ENCODE data around the gene TRIP11. TPM values are rescaled to one million over a fixed set of nuclear protein-coding genes. Genes with fewer than 3 reads are reported as not detected.

Gene TRIP11
- total RNA-seq, 5 donors from 2014 or later (not counting 1 experiment from before 2014, with no cell fraction given), result 52.7 to 58.3 (median 54.8) TPM

DNA sequence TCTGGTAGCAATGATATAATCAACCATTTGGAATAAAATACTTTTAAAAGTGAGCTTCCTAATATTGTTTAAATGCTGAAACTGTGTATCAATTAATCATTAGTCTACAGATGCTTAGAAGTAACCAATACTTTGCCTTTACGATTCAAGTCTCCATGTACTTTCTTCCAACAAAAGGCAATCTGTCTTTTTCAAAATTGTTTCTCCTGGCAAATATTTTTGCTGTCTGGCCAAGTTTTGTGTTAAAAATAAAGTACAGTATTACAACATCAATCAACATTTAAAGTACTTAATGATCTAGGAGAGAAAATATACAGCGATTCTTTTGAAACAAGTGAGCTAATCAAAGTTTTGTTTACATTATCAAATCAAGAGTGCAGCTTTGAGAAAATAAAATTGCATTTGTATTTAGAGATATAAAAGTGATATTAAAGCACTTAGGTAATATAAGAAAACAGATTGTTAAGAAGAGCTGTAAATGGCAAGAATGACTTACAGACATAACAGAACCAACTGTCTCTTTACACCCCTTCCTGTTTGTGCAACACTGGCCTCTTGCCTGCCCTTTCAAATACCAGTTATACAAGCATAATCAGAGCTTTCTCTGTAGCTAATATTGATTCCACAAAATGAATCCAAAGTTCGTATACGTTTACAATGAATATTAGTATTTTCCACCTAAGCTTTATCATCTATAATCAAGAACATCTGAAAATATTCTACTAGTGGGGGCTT, 54.2 kb downstream of the TRIP11 start:
- no peak for DNase-seq
- no peaks in the 10 kb centered on the region for H3K9me3 ChIP-seq
- WGBS (ENCODE audit: insufficient coverage), result no CpG with 5 or more reads among the region's 4 CpGs
- H3K27ac ChIP-seq (ENCODE audit: low read length), result no peak overlapping the region
- no peaks in the 10 kb centered on the region for H3K27me3 Mint-ChIP-seq
- H3K27me3 ChIP-seq (replicated peaks in 1 of 2; ENCODE audit: control insufficient read depth in 2 of 2, extremely low read depth in 1 of 2, insufficient read depth in 2 of 2, low read length in 1 of 2), result no peaks in the 10 kb centered on the region
- no peaks in the 10 kb centered on the region for H3K9me3 Mint-ChIP-seq
- peaks cover 0 to 64% of the 10 kb centered on the region in 2 donors for H3K36me3 ChIP-seq (ENCODE audit: control insufficient read depth in 2 of 2, extremely low read depth in 1 of 2, insufficient read depth in 1 of 2, low read length in 1 of 2)
- H3K4me3 Mint-ChIP-seq, result no peak overlapping the region
- H3K4me1 Mint-ChIP-seq, result peaks cover 5 to 19% (median 13%) of the 10 kb centered on the region in 3 donors
- H3K4me1 ChIP-seq (ENCODE audit: control insufficient read depth in 1 of 2, extremely low read depth in 1 of 2, insufficient read depth in 2 of 2, low read length in 2 of 2), result no peaks in the 10 kb centered on the region
- no peak overlapping the region for H3K4me3 ChIP-seq (ENCODE audit: control insufficient read depth in 1 of 2, extremely low read depth in 1 of 2, low read length in 1 of 2)
- no peak for ATAC-seq (replicated peaks in 1 of 4)
- peaks cover 63% of the 10 kb centered on the region for H3K36me3 Mint-ChIP-seq
- POLR2A ChIA-PET, result interaction anchor here (0.5 to 0.7 kb wide), 4 partner anchors 87 to 1598 kb away, joined by 3 to 5 read pairs (median 3); no protein-coding TSS in a partner anchor
- no peak overlapping the region for H3K27ac Mint-ChIP-seq
- CTCF ChIA-PET, result interaction anchor here in 1 of 2 donors (0.6 to 1.1 kb wide), 4 partner anchors 10 to 92 kb away, joined by 3 to 6 read pairs (median 4); no protein-coding TSS in a partner anchor

DNA sequence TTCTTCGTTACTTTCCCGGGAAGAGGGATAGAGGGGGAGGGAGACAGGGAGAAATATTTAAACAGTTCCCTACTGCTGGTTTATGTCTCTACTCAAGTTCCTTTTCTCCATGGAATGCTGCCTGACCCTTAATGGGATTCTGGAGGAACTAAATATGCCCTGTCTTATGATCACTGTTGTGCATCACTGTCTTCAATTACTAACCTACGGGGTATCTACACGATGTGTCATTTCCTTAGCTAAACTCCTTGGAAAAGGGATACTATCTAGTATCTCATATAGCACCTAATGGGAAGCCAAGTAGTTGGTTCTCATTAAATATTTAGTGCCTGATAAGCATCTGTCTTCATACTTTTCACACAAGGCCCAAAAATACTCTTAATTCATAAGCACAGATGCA, 54.9 kb downstream of the TRIP11 start:
- no peaks in the 10 kb centered on the region for H3K4me1 ChIP-seq (ENCODE audit: control insufficient read depth in 1 of 2, extremely low read depth in 1 of 2, insufficient read depth in 2 of 2, low read length in 2 of 2)
- DNase-seq (no peak), ATAC-seq (replicated peaks in 1 of 4) (no peak)
- Mint-ChIP-seq H3K9me3 (no peaks in the 10 kb centered on the region), H3K36me3 (peaks cover 68% of the 10 kb centered on the region), H3K27ac (no peak overlapping the region), H3K27me3 (no peaks in the 10 kb centered on the region), H3K4me3 (no peak overlapping the region), H3K4me1 (peaks cover 10 to 24% (median 18%) of the 10 kb centered on the region in 3 donors)
- H3K27ac ChIP-seq (ENCODE audit: low read length), result no peak overlapping the region
- peaks cover 0 to 59% of the 10 kb centered on the region in 2 donors for H3K36me3 ChIP-seq (ENCODE audit: control insufficient read depth in 2 of 2, extremely low read depth in 1 of 2, insufficient read depth in 1 of 2, low read length in 1 of 2)
- no peaks in the 10 kb centered on the region for H3K9me3 ChIP-seq
- H3K27me3 ChIP-seq (replicated peaks in 1 of 2; ENCODE audit: control insufficient read depth in 2 of 2, extremely low read depth in 1 of 2, insufficient read depth in 2 of 2, low read length in 1 of 2), result no peaks in the 10 kb centered on the region
- no CpG with 5 or more reads among the region's 4 CpGs for WGBS (ENCODE audit: insufficient coverage)
- H3K4me3 ChIP-seq (ENCODE audit: control insufficient read depth in 1 of 2, extremely low read depth in 1 of 2, low read length in 1 of 2), result no peak overlapping the region
- POLR2A ChIA-PET, result interaction anchor here in 1 of 2 donors (0.5 kb wide), 1 partner anchor 413 kb away, joined by 4 read pairs; no protein-coding TSS in a partner anchor
- CTCF ChIA-PET, result interaction anchor here in 1 of 2 donors (0.6 to 1.1 kb wide), 3 partner anchors 12 to 91 kb away, joined by 3 to 6 read pairs (median 5); no protein-coding TSS in a partner anchor

DNA sequence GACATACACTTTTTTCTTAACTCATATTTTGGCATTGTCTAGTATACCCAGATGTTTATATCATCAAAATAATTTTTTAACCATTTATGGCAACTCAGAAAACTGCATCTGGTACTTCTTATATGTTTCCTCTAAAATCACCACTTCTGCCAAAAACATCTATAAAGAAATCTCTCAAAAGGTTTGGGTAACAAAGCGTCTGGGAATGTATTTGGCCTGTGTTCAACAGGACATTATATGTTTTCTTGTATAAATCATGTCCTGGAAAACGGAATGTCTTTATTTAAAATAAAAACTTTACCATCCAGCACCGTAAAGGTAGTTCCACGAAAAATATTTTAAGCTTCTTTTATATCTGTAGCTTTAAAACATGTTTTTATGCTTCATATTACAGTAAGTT, 56.3 kb downstream of the TRIP11 start:
- H3K9me3 ChIP-seq, result no peaks in the 10 kb centered on the region
- CTCF ChIA-PET, result no interaction called here

DNA sequence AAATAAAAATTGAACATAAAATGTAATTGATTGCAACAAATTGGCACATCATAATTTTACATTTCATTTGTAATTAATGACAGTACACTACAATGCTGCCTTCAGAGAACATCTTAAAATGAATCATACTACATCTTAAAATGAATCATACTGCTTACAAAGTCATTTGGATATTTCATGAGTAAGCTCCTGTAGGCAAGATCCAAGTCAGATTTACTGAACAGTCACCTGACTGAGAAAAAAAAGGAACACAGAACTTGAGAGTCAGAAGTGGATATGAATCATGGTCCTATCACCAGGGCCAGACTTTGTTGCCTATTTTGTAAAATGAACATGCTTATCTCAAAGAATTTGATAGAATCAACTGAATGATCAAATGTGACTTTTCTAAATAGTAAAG, 59.7 kb downstream of the TRIP11 start:
- ChIA-PET CTCF (interaction anchor here in 1 of 2 donors (0.6 kb wide), 1 partner anchor 626 kb away, joined by 3 read pairs; no protein-coding TSS in a partner anchor), POLR2A (no interaction called here)
- DNase-seq, result no peak
- Histone ChIP-seq H3K27ac (ENCODE audit: low read length) (no peak overlapping the region), H3K36me3 (ENCODE audit: control insufficient read depth in 2 of 2, extremely low read depth in 1 of 2, insufficient read depth in 1 of 2, low read length in 1 of 2) (peaks cover 0 to 43% of the 10 kb centered on the region in 2 donors), H3K9me3 (no peaks in the 10 kb centered on the region), H3K4me3 (ENCODE audit: control insufficient read depth in 1 of 2, extremely low read depth in 1 of 2, low read length in 1 of 2) (no peak overlapping the region), H3K27me3 (replicated peaks in 1 of 2; ENCODE audit: control insufficient read depth in 2 of 2, extremely low read depth in 1 of 2, insufficient read depth in 2 of 2, low read length in 1 of 2) (no peaks in the 10 kb centered on the region), H3K4me1 (ENCODE audit: control insufficient read depth in 1 of 2, extremely low read depth in 1 of 2, insufficient read depth in 2 of 2, low read length in 2 of 2) (no peaks in the 10 kb centered on the region)
- H3K27me3 Mint-ChIP-seq, result no peaks in the 10 kb centered on the region
- peak overlapping the region; percentile 13 to 36 for H3K27ac Mint-ChIP-seq
- H3K4me1 Mint-ChIP-seq, result peaks cover 11 to 24% (median 15%) of the 10 kb centered on the region in 3 donors
- ATAC-seq (replicated peaks in 1 of 4), result peak in 3 of 4 experiments; percentile 58 to 67 (median 65)
- H3K4me3 Mint-ChIP-seq, result no peak overlapping the region
- H3K9me3 Mint-ChIP-seq, result no peaks in the 10 kb centered on the region
- H3K36me3 Mint-ChIP-seq, result peaks cover 38% of the 10 kb centered on the region

More for the DNA sequence above, 56.3 kb downstream of the TRIP11 start:
- H3K36me3 ChIP-seq (ENCODE audit: control insufficient read depth in 2 of 2, extremely low read depth in 1 of 2, insufficient read depth in 1 of 2, low read length in 1 of 2), result peaks cover 0 to 53% of the 10 kb centered on the region in 2 donors
- H3K4me3 ChIP-seq (ENCODE audit: control insufficient read depth in 1 of 2, extremely low read depth in 1 of 2, low read length in 1 of 2), result no peak overlapping the region
- ATAC-seq (replicated peaks in 1 of 4) (no peak), DNase-seq (no peak)
- H3K4me1 ChIP-seq (ENCODE audit: control insufficient read depth in 1 of 2, extremely low read depth in 1 of 2, insufficient read depth in 2 of 2, low read length in 2 of 2), result no peaks in the 10 kb centered on the region
- no peak overlapping the region for H3K27ac ChIP-seq (ENCODE audit: low read length)
- Mint-ChIP-seq H3K9me3 (no peaks in the 10 kb centered on the region), H3K4me3 (no peak overlapping the region), H3K27ac (no peak overlapping the region), H3K4me1 (peaks cover 13 to 25% (median 20%) of the 10 kb centered on the region in 3 donors), H3K27me3 (no peaks in the 10 kb centered on the region), H3K36me3 (peaks cover 57% of the 10 kb centered on the region)
- no CpG with 5 or more reads among the region's 4 CpGs for WGBS (ENCODE audit: insufficient coverage)
- POLR2A ChIA-PET, result no interaction called here
- H3K27me3 ChIP-seq (replicated peaks in 1 of 2; ENCODE audit: control insufficient read depth in 2 of 2, extremely low read depth in 1 of 2, insufficient read depth in 2 of 2, low read length in 1 of 2), result no peaks in the 10 kb centered on the region

DNA sequence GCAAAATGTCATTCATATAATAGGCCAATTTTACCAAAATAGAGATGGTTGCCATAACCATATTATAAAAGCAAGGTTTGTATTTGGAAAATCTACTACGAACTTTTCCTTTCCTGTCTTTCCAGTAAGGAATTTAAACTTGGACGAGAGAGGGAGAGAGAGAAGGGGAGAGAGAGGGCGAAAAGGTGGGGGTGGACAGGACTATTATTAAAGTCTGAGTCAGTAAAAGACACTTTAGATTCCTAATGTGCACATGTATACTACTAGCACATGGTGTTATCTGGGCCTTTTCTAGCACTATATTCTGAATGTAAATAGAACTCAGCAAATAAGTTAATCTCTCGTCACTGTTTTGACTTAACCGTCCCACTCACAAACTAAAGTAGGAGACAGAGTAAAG, 62.0 kb downstream of the TRIP11 start:
- Mint-ChIP-seq H3K27ac (peak overlapping the region in 1 of 2 donors; percentile 34), H3K4me1 (peaks cover 9 to 21% (median 9%) of the 10 kb centered on the region in 3 donors), H3K36me3 (peaks cover 30% of the 10 kb centered on the region), H3K27me3 (no peaks in the 10 kb centered on the region), H3K4me3 (no peak overlapping the region), H3K9me3 (no peaks in the 10 kb centered on the region)
- DNase-seq, result no peak
- no peaks in the 10 kb centered on the region for H3K9me3 ChIP-seq
- peaks cover 0 to 44% of the 10 kb centered on the region in 2 donors for H3K36me3 ChIP-seq (ENCODE audit: control insufficient read depth in 2 of 2, extremely low read depth in 1 of 2, insufficient read depth in 1 of 2, low read length in 1 of 2)
- ChIA-PET POLR2A (no interaction called here), CTCF (no interaction called here)
- no peak overlapping the region for H3K4me3 ChIP-seq (ENCODE audit: control insufficient read depth in 1 of 2, extremely low read depth in 1 of 2, low read length in 1 of 2)
- H3K27me3 ChIP-seq (replicated peaks in 1 of 2; ENCODE audit: control insufficient read depth in 2 of 2, extremely low read depth in 1 of 2, insufficient read depth in 2 of 2, low read length in 1 of 2), result no peaks in the 10 kb centered on the region
- no peak for ATAC-seq (replicated peaks in 1 of 4)
- no peaks in the 10 kb centered on the region for H3K4me1 ChIP-seq (ENCODE audit: control insufficient read depth in 1 of 2, extremely low read depth in 1 of 2, insufficient read depth in 2 of 2, low read length in 2 of 2)
- 93% methylated on average over 2 of the region's 5 CpGs for WGBS (ENCODE audit: insufficient coverage)
- no peak overlapping the region for H3K27ac ChIP-seq (ENCODE audit: low read length)

DNA sequence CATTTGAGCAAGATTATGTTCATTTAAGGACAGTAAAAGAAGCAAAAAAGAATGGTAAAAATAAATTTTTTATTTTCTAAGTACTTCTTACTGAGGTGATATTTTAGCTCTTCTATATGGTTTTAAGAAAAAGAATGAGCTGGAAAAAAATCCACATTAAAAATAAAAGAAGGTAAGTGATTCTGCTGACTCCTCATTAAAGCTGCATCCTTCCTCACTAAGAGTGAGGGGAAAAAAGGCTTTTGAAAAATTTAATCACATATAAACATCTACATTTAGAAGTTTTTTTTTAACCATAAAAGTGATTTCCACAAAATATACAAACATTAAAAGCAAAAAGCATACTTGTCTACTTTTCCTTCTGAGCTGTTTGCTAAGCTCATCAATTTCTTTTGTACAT, 64.1 kb downstream of the TRIP11 start:
- peaks cover 0 to 51% of the 10 kb centered on the region in 2 donors for H3K36me3 ChIP-seq (ENCODE audit: control insufficient read depth in 2 of 2, extremely low read depth in 1 of 2, insufficient read depth in 1 of 2, low read length in 1 of 2)
- Mint-ChIP-seq H3K27me3 (no peaks in the 10 kb centered on the region), H3K36me3 (peaks cover 35% of the 10 kb centered on the region), H3K4me3 (no peak overlapping the region), H3K4me1 (peaks cover 7 to 18% (median 9%) of the 10 kb centered on the region in 3 donors), H3K9me3 (no peaks in the 10 kb centered on the region), H3K27ac (no peak overlapping the region)
- H3K27ac ChIP-seq (ENCODE audit: low read length), result no peak overlapping the region
- H3K27me3 ChIP-seq (replicated peaks in 1 of 2; ENCODE audit: control insufficient read depth in 2 of 2, extremely low read depth in 1 of 2, insufficient read depth in 2 of 2, low read length in 1 of 2), result no peaks in the 10 kb centered on the region
- ATAC-seq (replicated peaks in 1 of 4) (no peak), DNase-seq (no peak)
- H3K9me3 ChIP-seq, result no peaks in the 10 kb centered on the region
- POLR2A ChIA-PET, result interaction anchor here (0.5 to 0.7 kb wide), 4 partner anchors 15 to 472 kb away, joined by 4 to 14 read pairs (median 4); no protein-coding TSS in a partner anchor
- H3K4me1 ChIP-seq (ENCODE audit: control insufficient read depth in 1 of 2, extremely low read depth in 1 of 2, insufficient read depth in 2 of 2, low read length in 2 of 2), result no peaks in the 10 kb centered on the region
- CTCF ChIA-PET, result interaction anchor here in 1 of 2 donors (0.9 to 1.2 kb wide), 2 partner anchors 10 to 21 kb away, joined by 4 to 5 read pairs; no protein-coding TSS in a partner anchor
- no peak overlapping the region for H3K4me3 ChIP-seq (ENCODE audit: control insufficient read depth in 1 of 2, extremely low read depth in 1 of 2, low read length in 1 of 2)
